Suprapubic skin (tissue), 4 donors: ENCODE measurements around the gene LDB2. TPM values are rescaled to one million over a fixed set of nuclear protein-coding genes. Genes with fewer than 3 reads are reported as not detected.

Source experiments
- DNase-seq, 2 donors: peaks; one replicate each; pipeline ENCODE4 v3.0.0-alpha.2; 2019; ENCODE audit warnings: low spot score in 2 of 2
- H3K27ac ChIP-seq: fragments of 200-600 bp; sonication (generic); one replicate; pipeline ENCODE4 v1.5.1; 2019
- H3K27me3 ChIP-seq: fragments of 200-600 bp; sonication (generic); one replicate; pipeline ENCODE4 v1.5.1; 2019
- H3K36me3 ChIP-seq: fragments of 200-600 bp; sonication (generic); one replicate; pipeline ENCODE4 v1.5.1; 2019
- H3K4me1 ChIP-seq: fragments of 200-600 bp; sonication (generic); one replicate; pipeline ENCODE4 v1.5.1; 2019
- H3K4me3 ChIP-seq: fragments of 200-600 bp; sonication (generic); one replicate; pipeline ENCODE4 v1.5.1; 2019; ENCODE audit warnings: mild to moderate bottlenecking
- H3K9me3 ChIP-seq: fragments of 200-600 bp; sonication (generic); one replicate; pipeline ENCODE4 v1.5.1; 2019
- EP300 ChIP-seq: sonication (generic); formaldehyde crosslinking; IDR thresholded peaks from one replicate; pipeline ENCODE4 v1.6.1; 2017; ENCODE audit warnings: antibody characterized with exemption
- POLR2A ChIP-seq, 2 donors: fragments of 450-650 bp; IDR thresholded peaks; one replicate each; pipeline ENCODE4 v1.6.1; 2017; ENCODE audit warnings: antibody characterized with exemption in 2 of 2, mild to moderate bottlenecking in 2 of 2, moderate library complexity in 2 of 2
- POLR2AphosphoS5 ChIP-seq, 3 donors: sonication (generic); formaldehyde crosslinking; IDR thresholded peaks; one replicate each; pipeline ENCODE4 v1.6.1; 2017; ENCODE audit warnings: antibody characterized with exemption in 3 of 3
- WGBS: methylation state at CpG from one replicate; pipeline ENCODE4 v1.1.5; 2018; 5-methylcytosine and 5-hydroxymethylcytosine counted together
- total RNA-seq, 4 donors: library from RNA; depleted of rRNA; stranded (reverse); fragments of >200 nt; gene quantifications; one replicate each; pipeline ENCODE4 v1.1.0, GENCODE V29; 2016
- TF ChIP-seq, protein P1 (sequence below), 2 donors: fragments of 200-600 bp in 1 of 2; fragments of 450-650 bp in 1 of 2; sonication (generic) in 1 of 2; IDR thresholded peaks; one replicate each; pipeline ENCODE4 v1.5.1; 2016 to 2019; ENCODE audit warnings: antibody characterized with exemption in 2 of 2, mild to moderate bottlenecking in 1 of 2, moderate library complexity in 1 of 2

LDB2 gene
- total RNA-seq, 4 donors from 2014 or later = 4.7 to 17.7 (median 9.9) TPM

DNA sequence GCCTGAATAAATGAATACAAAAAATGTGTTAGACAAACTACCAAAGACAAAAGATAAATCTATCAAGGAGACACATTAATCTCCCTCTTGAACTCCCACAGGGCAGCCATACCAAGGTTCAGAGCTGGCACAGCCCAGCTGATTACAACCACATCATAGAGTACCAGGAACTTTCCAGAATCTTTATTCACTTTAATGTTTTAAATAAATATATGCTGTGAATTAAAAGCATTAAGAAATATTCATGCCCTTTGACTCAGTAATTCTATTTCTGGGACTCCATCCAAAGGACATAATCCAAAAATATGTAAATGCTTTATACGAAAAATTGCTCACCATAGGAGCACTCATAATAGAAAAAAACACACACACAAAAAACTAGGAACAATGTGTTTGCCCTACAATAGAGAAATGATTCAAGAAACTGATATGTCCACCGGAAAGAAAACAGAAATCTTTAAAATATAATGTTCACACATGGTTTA lies 126.0 kb downstream of the LDB2 start:
- no peak for DNase-seq
- Histone ChIP-seq H3K27me3 (no peaks in the 10 kb centered on the region), H3K4me1 (no peaks in the 10 kb centered on the region), H3K4me3 (no peak overlapping the region), H3K9me3 (no peaks in the 10 kb centered on the region), H3K36me3 (no peaks in the 10 kb centered on the region), H3K27ac (no peak overlapping the region)
- 43% methylated on average over 2 of the region's 2 CpGs for WGBS
- TF ChIP-seq EP300 (no peak), POLR2AphosphoS5 (IDR thresholded peaks at IDR 0.05) (no peak), POLR2A (IDR thresholded peaks at IDR 0.05) (no peak)
- TF ChIP-seq, protein P1, sequence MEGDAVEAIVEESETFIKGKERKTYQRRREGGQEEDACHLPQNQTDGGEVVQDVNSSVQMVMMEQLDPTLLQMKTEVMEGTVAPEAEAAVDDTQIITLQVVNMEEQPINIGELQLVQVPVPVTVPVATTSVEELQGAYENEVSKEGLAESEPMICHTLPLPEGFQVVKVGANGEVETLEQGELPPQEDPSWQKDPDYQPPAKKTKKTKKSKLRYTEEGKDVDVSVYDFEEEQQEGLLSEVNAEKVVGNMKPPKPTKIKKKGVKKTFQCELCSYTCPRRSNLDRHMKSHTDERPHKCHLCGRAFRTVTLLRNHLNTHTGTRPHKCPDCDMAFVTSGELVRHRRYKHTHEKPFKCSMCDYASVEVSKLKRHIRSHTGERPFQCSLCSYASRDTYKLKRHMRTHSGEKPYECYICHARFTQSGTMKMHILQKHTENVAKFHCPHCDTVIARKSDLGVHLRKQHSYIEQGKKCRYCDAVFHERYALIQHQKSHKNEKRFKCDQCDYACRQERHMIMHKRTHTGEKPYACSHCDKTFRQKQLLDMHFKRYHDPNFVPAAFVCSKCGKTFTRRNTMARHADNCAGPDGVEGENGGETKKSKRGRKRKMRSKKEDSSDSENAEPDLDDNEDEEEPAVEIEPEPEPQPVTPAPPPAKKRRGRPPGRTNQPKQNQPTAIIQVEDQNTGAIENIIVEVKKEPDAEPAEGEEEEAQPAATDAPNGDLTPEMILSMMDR (IDR thresholded peaks at IDR 0.05) = no peak

DNA sequence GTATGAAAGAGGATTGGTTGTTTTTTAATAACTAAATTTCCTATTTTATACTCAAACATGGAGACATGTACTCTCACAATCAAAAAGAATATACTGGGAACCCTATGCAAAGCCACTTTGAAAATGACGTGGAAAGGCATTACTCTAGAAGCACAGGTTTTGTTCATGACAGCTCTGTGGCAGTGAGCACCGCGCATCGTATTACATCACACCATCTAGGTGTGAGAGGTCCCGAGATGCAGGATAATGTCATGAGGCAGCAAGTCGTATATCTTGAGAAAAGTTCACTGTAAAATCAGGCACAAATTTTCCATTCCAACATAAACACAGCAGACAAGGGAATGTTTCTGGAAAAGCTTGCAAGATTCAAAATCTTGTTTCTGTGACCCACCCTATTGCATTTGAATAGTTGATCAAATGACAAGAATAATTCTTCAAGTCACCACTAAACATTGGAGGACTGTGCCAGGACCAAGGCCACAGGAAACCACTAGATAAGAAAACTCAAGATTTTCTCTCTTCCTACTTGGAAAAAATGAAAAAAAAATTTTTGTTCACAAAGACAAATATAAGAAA lies 127.6 kb downstream of the LDB2 start:
- DNase-seq = no peak
- Histone ChIP-seq H3K27ac (no peak overlapping the region), H3K9me3 (no peaks in the 10 kb centered on the region), H3K4me3 (no peak overlapping the region), H3K36me3 (no peaks in the 10 kb centered on the region), H3K4me1 (no peaks in the 10 kb centered on the region), H3K27me3 (no peaks in the 10 kb centered on the region)
- 71% methylated on average over 6 of the region's 6 CpGs for WGBS
- TF ChIP-seq EP300 = no peak
- TF ChIP-seq POLR2A (IDR thresholded peaks at IDR 0.05) = no peak
- TF ChIP-seq, protein P1 (IDR thresholded peaks at IDR 0.05) = no peak

DNA sequence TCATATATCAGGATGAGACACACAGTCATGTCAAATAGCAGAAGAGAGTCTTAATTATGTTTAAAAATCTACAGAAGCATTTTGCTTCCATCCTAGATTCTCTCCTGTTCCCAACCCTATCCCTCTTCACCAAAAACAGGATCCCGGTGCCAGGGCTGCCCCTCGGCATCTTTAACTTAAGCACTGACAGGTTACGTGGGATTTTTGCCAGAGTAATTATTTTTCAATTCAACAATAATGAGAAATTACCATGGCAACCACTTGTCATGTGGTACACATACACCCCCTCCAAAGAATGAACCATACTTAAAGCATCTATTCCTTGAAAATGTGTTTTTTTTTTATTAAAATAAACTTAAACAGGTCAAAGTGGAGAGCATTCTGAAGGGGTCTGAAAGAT lies 130.6 kb downstream of the LDB2 start:
- Histone ChIP-seq H3K4me3 (no peak overlapping the region), H3K27ac (no peak overlapping the region), H3K9me3 (no peaks in the 10 kb centered on the region), H3K4me1 (no peaks in the 10 kb centered on the region), H3K27me3 (no peaks in the 10 kb centered on the region), H3K36me3 (no peaks in the 10 kb centered on the region)
- TF ChIP-seq EP300 (no peak), POLR2AphosphoS5 (IDR thresholded peaks at IDR 0.05) (no peak), POLR2A (IDR thresholded peaks at IDR 0.05) (no peak)
- TF ChIP-seq, protein P1 (IDR thresholded peaks at IDR 0.05) = no peak
- DNase-seq = no peak
- WGBS = 90% methylated on average over 3 of the region's 3 CpGs

DNA sequence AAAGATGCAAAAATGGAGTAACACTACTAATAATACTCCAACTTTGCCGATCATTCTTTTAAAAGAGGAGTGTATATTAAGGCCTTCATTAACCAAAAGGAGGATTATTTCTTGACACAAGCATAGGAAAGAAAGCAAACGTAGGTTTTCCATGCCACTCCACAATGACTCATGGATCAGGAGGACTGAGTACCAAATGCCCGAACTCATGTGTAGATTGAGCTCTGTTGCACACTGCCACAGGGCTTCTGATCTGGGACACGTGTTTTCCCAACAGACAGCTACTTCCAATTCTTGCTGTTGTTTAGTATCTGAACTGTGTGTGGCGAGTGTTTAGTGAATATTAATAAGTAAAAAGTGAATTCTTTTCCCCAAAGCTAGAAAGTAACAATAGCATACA lies 131.2 kb downstream of the LDB2 start:
- Histone ChIP-seq H3K4me3 (no peak overlapping the region), H3K9me3 (no peaks in the 10 kb centered on the region), H3K4me1 (no peaks in the 10 kb centered on the region), H3K27me3 (no peaks in the 10 kb centered on the region), H3K27ac (no peak overlapping the region), H3K36me3 (no peaks in the 10 kb centered on the region)
- DNase-seq = no peak
- 88% methylated on average over 5 of the region's 5 CpGs for WGBS
- TF ChIP-seq POLR2AphosphoS5 (IDR thresholded peaks at IDR 0.05) (no peak), EP300 (no peak), POLR2A (IDR thresholded peaks at IDR 0.05) (no peak)
- TF ChIP-seq, protein P1 (IDR thresholded peaks at IDR 0.05) = no peak

DNA sequence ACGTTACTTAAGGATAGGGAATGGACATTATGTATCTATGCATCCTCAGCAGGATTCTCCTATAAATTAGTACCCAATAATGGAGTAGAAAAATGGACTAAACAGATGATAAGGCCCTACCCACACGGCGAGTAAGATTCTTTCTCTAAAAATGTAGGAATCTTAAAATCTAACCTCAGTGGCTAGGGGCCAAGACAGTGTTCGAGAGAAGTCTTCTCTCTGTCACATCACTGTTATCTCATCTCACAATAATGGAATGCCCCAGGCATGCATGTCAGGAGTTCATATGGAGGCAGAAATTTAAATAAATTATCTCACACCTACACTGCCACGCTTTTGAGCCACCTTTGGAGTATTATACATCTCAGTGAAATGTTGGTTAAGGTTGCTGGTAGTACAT lies 132.9 kb downstream of the LDB2 start:
- no peak overlapping the region for H3K27ac ChIP-seq
- 77% methylated on average over 5 of the region's 5 CpGs for WGBS
- no peaks in the 10 kb centered on the region for H3K4me1 ChIP-seq
- H3K36me3 ChIP-seq = no peaks in the 10 kb centered on the region
- DNase-seq = no peak
- no peaks in the 10 kb centered on the region for H3K27me3 ChIP-seq
- TF ChIP-seq, protein P1 (IDR thresholded peaks at IDR 0.05) = no peak
- TF ChIP-seq POLR2AphosphoS5 (IDR thresholded peaks at IDR 0.05) (no peak), EP300 (no peak), POLR2A (IDR thresholded peaks at IDR 0.05) (no peak)
- H3K9me3 ChIP-seq = no peaks in the 10 kb centered on the region
- no peak overlapping the region for H3K4me3 ChIP-seq
